GM19240 (cell line): ENCODE data around the gene UQCRHL.
"Not testable (repeated sequence)": the region's sequence is repeated elsewhere in the genome, so short reads cannot be mapped to it uniquely, and the experiment has no call there.

Experiments
- DNase-seq: peaks from one replicate; pipeline ENCODE4 v3.0.0; 2011; ENCODE audit warnings: low spot score; ENCODE audit not compliant: insufficient read length

Gene UQCRHL

DNA sequence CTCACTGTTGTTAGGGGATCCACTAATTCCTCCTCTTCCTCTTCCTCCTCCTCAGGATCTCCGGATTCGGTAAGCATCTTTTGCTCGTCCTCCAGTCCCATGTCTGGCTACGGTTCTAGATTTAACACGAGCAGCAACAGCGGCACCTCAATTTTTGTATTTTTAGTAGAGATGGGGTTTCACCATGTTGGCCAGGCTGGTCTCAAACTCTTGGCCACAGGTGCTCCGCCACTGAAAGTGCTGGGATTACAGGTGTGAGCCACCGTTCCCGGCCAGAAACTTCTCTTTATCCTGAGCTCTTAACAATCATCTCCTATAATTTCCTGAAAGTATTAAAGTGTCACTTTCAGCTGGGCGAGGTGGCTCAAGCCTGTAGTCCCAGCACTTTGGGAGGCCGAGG lies at the start of gene UQCRHL:
TSS of gene UQCRHL (minus strand) at position 101 of the 400 bp plus-strand sequence. CDS start at position 101, 0 bp downstream.
- not testable (repeated sequence) for DNase-seq

GRCh38 chr1:15856888-15857287 lies 49.4 kb upstream of the UQCRHL start:
- no peak for DNase-seq

DNA sequence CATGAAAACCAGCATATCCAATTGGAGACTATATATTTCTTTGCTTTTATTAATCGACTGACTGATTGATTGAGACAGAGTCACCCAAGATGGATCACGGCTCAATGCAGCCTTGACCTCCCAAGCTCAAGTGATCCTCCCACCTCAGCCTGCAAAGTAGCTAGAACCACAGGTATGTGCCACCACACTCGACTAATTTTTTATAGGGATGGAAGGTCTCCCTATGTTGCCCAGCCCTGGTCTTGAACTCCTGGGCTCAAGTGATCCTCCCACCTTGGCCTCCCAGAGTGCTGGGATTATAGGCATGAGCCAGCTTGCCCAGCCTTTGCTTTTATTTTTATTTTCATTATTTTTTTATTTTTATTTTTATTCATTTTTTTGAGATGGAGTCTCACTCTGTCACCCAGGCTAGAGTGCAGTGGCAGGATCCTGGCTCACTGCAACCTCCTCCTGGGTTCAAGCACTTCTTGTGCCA lies 45.4 kb upstream of the UQCRHL start:
- no peak for DNase-seq

GRCh38 chr1:15852036-15852827 lies 44.8 kb upstream of the UQCRHL start:
- DNase-seq: no peak

DNA sequence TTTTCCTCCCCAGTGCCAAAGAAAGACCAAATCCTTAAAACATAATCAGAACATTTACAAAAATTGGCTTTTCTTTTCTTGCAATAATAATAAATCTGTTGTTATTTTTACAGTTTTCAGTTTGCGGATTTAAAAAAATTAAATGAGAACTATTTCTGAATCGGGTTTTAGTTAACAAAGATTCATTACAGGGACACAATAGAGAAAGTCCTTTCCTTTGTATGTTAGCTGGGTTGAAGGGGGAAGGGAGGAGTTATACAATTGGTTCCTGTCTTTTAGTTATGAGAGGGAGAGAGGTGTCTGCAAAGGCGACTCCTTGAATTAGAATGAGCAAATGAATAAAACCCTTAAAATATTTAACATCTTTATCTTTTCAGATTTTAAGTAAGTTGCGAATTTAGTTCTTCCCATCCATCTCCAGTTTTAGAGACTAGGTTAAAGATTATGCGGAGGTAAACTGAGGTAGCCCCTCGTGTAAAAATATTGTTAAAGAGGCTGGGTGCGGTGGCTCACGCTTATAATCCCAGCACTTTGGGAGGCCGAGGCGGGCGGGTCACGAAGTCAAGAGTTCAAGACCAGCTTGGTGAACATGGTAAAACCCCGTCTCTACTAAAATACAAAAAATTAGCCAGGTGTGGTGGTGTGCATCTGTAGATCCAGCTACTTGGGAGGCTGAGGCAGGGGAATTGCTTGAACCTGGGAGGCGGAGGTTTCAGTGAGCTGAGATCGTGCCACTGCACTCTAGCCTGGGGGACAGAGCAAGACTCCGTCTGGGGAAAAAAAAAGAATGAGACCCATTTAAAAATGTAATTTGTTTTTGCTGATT lies 44.0 kb upstream of the UQCRHL start:
- no peak for DNase-seq

GRCh38 chr1:15850471-15851001 lies 43.1 kb upstream of the UQCRHL start:
- DNase-seq: no peak

DNA sequence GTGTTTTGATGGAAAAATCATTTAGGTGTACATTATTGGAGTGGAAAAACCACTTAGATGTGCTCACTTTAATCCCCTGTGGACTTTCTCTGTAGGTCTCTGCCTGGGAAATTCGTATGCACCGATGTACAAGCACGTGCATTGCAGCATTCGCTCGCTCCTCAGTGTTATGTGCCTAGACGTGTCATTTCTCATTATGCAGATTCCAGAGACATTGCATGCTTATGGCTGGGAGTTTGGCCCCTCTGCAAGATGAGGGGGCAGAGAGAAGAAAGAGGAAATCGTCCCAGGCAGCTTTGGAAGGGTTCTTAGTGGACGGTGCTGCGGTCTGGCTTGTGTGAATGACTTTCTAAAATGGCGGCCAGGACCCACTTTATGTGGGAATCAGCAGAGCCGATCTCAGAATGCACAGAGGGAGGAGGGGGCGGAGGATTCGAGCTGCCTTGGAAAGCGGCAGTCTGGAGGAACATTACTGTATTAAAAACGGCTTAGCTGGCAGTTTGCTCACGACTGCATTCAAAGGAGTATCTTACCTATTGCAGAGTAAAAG lies 42.4 kb upstream of the UQCRHL start:
- no peak for DNase-seq

- DNase-seq: no peak
Measured at GRCh38 chr1:15848929-15849774, 41.7 kb upstream of the UQCRHL start.

GRCh38 chr1:15848143-15848928 lies 40.9 kb upstream of the UQCRHL start:
- DNase-seq: no peak

DNA sequence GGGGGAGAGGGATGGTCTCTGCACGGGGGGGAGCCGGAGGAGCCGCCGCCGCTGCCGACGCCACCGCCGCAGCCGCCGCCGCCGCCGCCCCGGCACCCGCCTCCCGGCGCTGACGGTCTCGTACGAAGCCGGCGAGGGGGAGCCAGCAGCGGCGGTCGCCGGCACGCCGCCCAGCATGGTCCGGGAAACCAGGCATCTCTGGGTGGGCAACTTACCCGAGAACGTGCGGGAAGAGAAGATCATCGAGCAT lies 40.4 kb upstream of the UQCRHL start:
- no peak for DNase-seq

- peak; percentile 41 for DNase-seq
Measured at GRCh38 chr1:15847100-15847892, 39.8 kb upstream of the UQCRHL start, which contains the start of gene SPEN. SPEN (plus strand) TSS chr1:15847707; CDS start chr1:15848068, 361 bp downstream.

DNA sequence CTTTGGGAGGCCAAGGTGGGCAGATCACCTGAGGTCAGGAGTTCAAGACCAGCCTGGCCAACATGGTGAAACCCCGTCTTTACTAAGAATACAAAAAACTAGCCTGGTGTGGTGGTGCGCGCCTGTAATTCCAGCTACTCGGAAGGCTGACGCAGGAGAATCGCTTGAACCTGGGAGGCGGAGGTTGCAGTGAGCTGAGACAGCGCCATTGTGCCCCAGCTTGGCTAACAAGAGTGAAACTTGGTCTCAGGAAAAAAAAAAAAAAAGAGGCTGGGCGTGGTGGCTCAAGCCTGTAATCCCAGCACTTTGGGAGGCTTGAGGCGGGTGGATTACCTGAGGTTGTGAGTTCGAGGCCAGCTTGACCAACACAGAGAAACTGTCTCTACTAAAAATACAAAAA lies 38.6 kb upstream of the UQCRHL start:
- not testable (repeated sequence) for DNase-seq

DNA sequence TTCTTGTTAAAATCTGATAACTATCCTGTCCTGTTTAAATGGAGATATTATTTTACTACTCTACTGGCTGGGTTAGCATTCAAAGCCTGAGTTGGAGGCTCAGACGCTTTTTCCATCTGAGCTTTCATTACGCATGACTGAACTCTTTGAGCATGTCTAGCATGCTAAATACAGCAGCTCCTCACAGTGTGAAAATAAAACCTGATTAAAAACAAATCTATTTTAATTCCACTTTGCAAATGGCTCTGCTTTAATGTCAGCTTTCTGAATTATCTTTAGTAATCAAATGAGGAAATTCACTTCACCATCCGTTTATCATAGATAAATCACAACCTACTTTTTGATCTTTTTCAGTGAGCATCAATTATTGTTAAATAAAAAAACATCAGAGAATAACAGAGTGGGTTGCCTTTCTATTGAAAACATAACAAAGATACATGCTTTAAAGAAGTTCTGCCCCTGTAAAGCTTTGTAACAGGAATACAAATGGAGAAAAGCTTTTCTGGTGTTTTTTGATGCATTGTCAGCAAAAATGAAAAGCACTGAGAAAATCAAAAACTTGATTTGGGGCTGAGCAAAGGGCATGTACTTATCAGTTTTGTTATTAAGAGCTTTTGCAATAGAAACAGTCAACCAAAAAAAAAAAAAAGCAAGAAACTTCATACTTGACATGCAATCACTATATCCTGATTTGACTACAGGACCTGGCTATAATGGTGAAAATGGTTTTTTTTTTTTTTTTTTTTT lies 36.5 kb upstream of the UQCRHL start:
- no peak for DNase-seq

DNA sequence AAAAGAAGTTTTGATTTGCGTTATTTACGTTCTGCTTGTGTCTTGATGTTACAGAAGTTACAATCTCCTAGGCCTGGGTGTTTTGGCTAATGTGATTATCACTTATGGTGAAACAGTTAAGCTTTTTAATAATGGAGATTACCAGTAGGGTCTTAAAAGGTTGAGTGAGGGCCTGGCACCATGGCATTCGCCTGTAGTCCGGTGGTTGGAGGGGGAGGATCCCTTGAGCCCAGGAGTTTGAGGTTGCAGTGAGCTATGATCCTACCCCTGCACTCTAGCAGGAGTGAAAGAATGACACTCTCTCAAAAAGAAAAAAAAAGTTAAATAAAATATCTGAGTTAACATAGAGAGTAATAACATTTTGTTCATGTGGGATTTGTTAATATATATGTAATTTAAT lies 31.3 kb upstream of the UQCRHL start:
- no peak for DNase-seq

GRCh38 chr1:15837931-15838330 lies 30.5 kb upstream of the UQCRHL start:
- no peak for DNase-seq

DNA sequence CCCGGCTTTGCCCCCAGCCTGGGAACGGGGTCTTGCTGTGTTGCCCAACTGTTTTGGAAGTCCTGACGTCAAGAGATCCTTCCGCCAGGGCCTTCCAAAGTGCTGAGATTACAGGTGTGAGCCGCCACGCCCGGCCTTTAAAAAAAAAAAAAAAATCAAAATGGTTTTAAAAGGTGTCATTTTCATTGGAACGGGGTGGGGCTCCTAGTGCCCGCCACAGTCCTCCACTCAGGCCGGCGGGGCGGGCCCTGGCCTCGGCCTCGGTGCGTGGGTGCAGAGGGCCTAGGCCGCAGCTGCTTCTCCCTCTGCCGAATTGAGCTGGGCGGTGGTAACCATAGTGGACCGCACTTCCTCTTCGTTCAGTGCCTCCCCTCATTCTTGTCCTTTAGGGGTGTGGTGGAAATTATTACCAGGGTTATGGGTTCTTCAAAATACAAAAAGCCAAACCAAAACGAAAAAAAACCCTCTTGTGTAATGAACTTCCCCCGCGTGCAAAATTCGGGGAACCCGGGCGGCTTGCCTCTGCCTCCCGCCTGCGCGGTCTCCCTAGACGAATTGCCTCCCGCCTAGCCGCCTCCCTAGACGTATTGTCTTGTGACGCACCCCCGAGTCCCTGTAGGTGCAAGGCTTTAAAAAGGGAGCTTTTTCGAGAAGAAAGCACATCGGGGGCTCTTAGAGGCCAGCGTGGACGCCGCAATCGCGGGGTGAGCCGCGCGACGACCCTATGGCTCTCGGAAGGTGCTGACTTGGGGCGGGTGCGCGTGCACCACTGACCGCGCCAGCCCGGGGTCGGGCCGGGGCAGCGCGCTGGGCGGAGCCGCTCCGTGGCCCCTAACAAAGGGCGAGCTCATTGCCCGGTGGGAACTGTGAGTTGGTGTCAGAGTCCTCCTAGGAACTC lies 29.6 kb upstream of the UQCRHL start:
- DNase-seq: no peak

GRCh38 chr1:15836511-15836771 lies 29.0 kb upstream of the UQCRHL start:
- not testable (repeated sequence) for DNase-seq
